Measurements from ENCODE around the gene PNPLA3. TPM values are rescaled to one million over a fixed set of nuclear protein-coding genes. Genes with fewer than 3 reads are reported as not detected.
A peak's percentile ranks its signal among the peaks of the same experiment; 100 is the strongest.

The PNPLA3 gene
- total RNA-seq (ENCODE audit: unreplicated experiment) = 18.3 TPM
- long read RNA-seq, transcript PNPLA3-201 (9 exons, 2,805 nt) = major isoform, 6 of 16 reads
- long read RNA-seq, partial matches to known transcripts = 5 of 16 reads
- long read RNA-seq, other reads (novel, unspliced or antisense) = 4 of 16 reads

- Mint-ChIP-seq H3K4me3 (ENCODE audit: unreplicated experiment) (peak within 1 kb of the TSS; percentile 91), H3K9me3 (ENCODE audit: unreplicated experiment) (no peaks in the 10 kb centered on the region), H3K27me3 (ENCODE audit: unreplicated experiment) (peaks cover 5% of the 10 kb centered on the region), H3K27ac (ENCODE audit: unreplicated experiment) (peak within 1 kb of the TSS; percentile 98), H3K36me3 (ENCODE audit: low read depth, unreplicated experiment) (peaks cover 9% of the 10 kb centered on the region), H3K4me1 (ENCODE audit: unreplicated experiment) (peaks cover 24% of the 10 kb centered on the region)
- TF ChIP-seq CTCF (IDR thresholded peaks at IDR 0.05; ENCODE audit: unreplicated experiment) = no peak
- peak; percentile 96 for DNase-seq (ENCODE audit: low spot score)
These were observed at the start of gene PNPLA3 for GRCh38 chr22:43923631-43924464. TSS of gene PNPLA3 (plus strand) at chr22:43923805. CDS start at chr22:43923912, 107 bp downstream.

- H3K27me3 Mint-ChIP-seq (ENCODE audit: unreplicated experiment) = peaks cover 3% of the 10 kb centered on the region
- no peaks in the 10 kb centered on the region for H3K4me1 Mint-ChIP-seq (ENCODE audit: unreplicated experiment)
- H3K4me3 Mint-ChIP-seq (ENCODE audit: unreplicated experiment) = no peak overlapping the region
- no peak for TF ChIP-seq CTCF (IDR thresholded peaks at IDR 0.05; ENCODE audit: unreplicated experiment)
- no peak overlapping the region for H3K27ac Mint-ChIP-seq (ENCODE audit: unreplicated experiment)
- DNase-seq (ENCODE audit: low spot score) = no peak
- no peaks in the 10 kb centered on the region for H3K9me3 Mint-ChIP-seq (ENCODE audit: unreplicated experiment)
- H3K36me3 Mint-ChIP-seq (ENCODE audit: low read depth, unreplicated experiment) = no peaks in the 10 kb centered on the region
These were observed 46.6 kb upstream of the PNPLA3 start for GRCh38 chr22:43876866-43877509.

- no peaks in the 10 kb centered on the region for H3K4me1 Mint-ChIP-seq (ENCODE audit: unreplicated experiment)
- no peak for DNase-seq (ENCODE audit: low spot score)
- no peak for TF ChIP-seq CTCF (IDR thresholded peaks at IDR 0.05; ENCODE audit: unreplicated experiment)
- peaks cover 7% of the 10 kb centered on the region for H3K27me3 Mint-ChIP-seq (ENCODE audit: unreplicated experiment)
- no peaks in the 10 kb centered on the region for H3K9me3 Mint-ChIP-seq (ENCODE audit: unreplicated experiment)
- H3K36me3 Mint-ChIP-seq (ENCODE audit: low read depth, unreplicated experiment) = peaks cover 4% of the 10 kb centered on the region
- no peak overlapping the region for H3K4me3 Mint-ChIP-seq (ENCODE audit: unreplicated experiment)
- H3K27ac Mint-ChIP-seq (ENCODE audit: unreplicated experiment) = no peak overlapping the region
These were observed 45.4 kb upstream of the PNPLA3 start for GRCh38 chr22:43878079-43878795.

- no peak overlapping the region for H3K27ac Mint-ChIP-seq (ENCODE audit: unreplicated experiment)
- peaks cover 7% of the 10 kb centered on the region for H3K27me3 Mint-ChIP-seq (ENCODE audit: unreplicated experiment)
- peaks cover 4% of the 10 kb centered on the region for H3K36me3 Mint-ChIP-seq (ENCODE audit: low read depth, unreplicated experiment)
- no peaks in the 10 kb centered on the region for H3K4me1 Mint-ChIP-seq (ENCODE audit: unreplicated experiment)
- TF ChIP-seq CTCF (IDR thresholded peaks at IDR 0.05; ENCODE audit: unreplicated experiment) = no peak
- H3K4me3 Mint-ChIP-seq (ENCODE audit: unreplicated experiment) = no peak overlapping the region
- H3K9me3 Mint-ChIP-seq (ENCODE audit: unreplicated experiment) = no peaks in the 10 kb centered on the region
- no peak for DNase-seq (ENCODE audit: low spot score)
These were observed 44.6 kb upstream of the PNPLA3 start for GRCh38 chr22:43878831-43879550.
